IMR-90 (cell line): ENCODE data around the gene RPP30. TPM values are rescaled to one million over a fixed set of nuclear protein-coding genes. Genes with fewer than 3 reads are reported as not detected.

ENCODE experiments used
- ATAC-seq: fragments of 200-7000 bp; cut with Tn5 transposase; 2 replicates; pipeline ENCODE4 v1.9.1; 2020; ENCODE audit warnings: low read depth, mild to moderate bottlenecking, moderate library complexity
- BruUV-seq: library from RNA; stranded (reverse); fragments of 400-500 nt; replicated peaks from 2 replicates; lab custom pipeline; 2021; lab: Mats Ljungman, UMichigan
- CTCF ChIA-PET: fragments of 300-600 bp; formaldehyde crosslinking; extraction: SDS; loops from one replicate; lab custom pipeline; 2021; ENCODE audit warnings: antibody characterized with exemption; lab: Yijun Ruan, JAX
- POLR2A ChIA-PET: fragments of 300-600 bp; sonication (Branson Sonifier 250); formaldehyde crosslinking; loops from one replicate; lab custom pipeline; 2022; ENCODE audit warnings: antibody characterized with exemption; ENCODE audit not compliant: unreplicated experiment; lab: Charles Lee
- DNase-seq: peaks from one replicate; pipeline ENCODE4 v3.0.0; 2013
- H2AFZ ChIP-seq: replicated peaks from 2 replicates; pipeline ENCODE3; 2013; ENCODE audit warnings: low read length, mild to moderate bottlenecking; ENCODE audit not compliant: poor library complexity
- H2AK5ac ChIP-seq: 2 replicates; pipeline ENCODE4 v1.6.1; 2013; ENCODE audit warnings: low read depth, low read length, inconsistent platforms
- H2AK9ac ChIP-seq: replicated peaks from 2 replicates; pipeline ENCODE3; 2013; ENCODE audit warnings: mild to moderate bottlenecking, low read depth, low read length, moderate library complexity; ENCODE audit not compliant: poor library complexity
- H2BK120ac ChIP-seq: 2 replicates; pipeline ENCODE4 v1.6.1; 2013; ENCODE audit warnings: low read depth, low read length, inconsistent platforms
- H2BK15ac ChIP-seq: 3 replicates; pipeline ENCODE4 v1.6.1; 2013; ENCODE audit warnings: low read depth, low read length, inconsistent platforms
- H2BK20ac ChIP-seq: 2 replicates; pipeline ENCODE4 v1.6.1; 2013; ENCODE audit warnings: low read depth, mild to moderate bottlenecking, inconsistent platforms, low read length, moderate library complexity
- H2BK5ac ChIP-seq: 2 replicates; pipeline ENCODE4 v1.6.1; 2013; ENCODE audit warnings: mild to moderate bottlenecking, low read depth, low read length, inconsistent platforms; ENCODE audit not compliant: poor library complexity, severe bottlenecking
- H3K14ac ChIP-seq: replicated peaks from 2 replicates; pipeline ENCODE4 v1.6.1; 2013; ENCODE audit warnings: low read depth, low read length, inconsistent platforms
- H3K18ac ChIP-seq: 2 replicates; pipeline ENCODE4 v1.6.1; 2013; ENCODE audit warnings: low read depth, low read length, control low read depth
- H3K23ac ChIP-seq: 2 replicates; pipeline ENCODE4 v1.6.1; 2013; ENCODE audit warnings: low read depth, low read length, inconsistent platforms
- H3K27ac ChIP-seq: 2 replicates; pipeline ENCODE4 v1.5.1; 2013; ENCODE audit warnings: mild to moderate bottlenecking, control low read depth, low read length; ENCODE audit not compliant: insufficient read depth
- H3K27me3 ChIP-seq: 2 replicates; pipeline ENCODE4 v1.6.1; 2013; ENCODE audit warnings: low read length; ENCODE audit not compliant: control insufficient read depth, insufficient read depth
- H3K36me3 ChIP-seq: 2 replicates; pipeline ENCODE4 v1.6.1; 2013; ENCODE audit warnings: low read length, mixed read lengths; ENCODE audit not compliant: control insufficient read depth, insufficient read depth
- H3K4ac ChIP-seq: 2 replicates; pipeline ENCODE4 v1.6.1; 2013; ENCODE audit warnings: low read depth, low read length, inconsistent platforms
- H3K4me1 ChIP-seq: 2 replicates; pipeline ENCODE4 v1.6.1; 2013; ENCODE audit warnings: low read length, mixed read lengths; ENCODE audit not compliant: control insufficient read depth, insufficient read depth
- H3K4me2 ChIP-seq: 2 replicates; pipeline ENCODE4 v1.6.1; 2013; ENCODE audit warnings: low read depth, mild to moderate bottlenecking, control low read depth, low read length, moderate library complexity
- H3K4me3 ChIP-seq: 2 replicates; pipeline ENCODE4 v1.5.1; 2013; ENCODE audit warnings: low read depth, mild to moderate bottlenecking, control low read depth, low read length, moderate library complexity; ENCODE audit not compliant: insufficient read depth
- H3K56ac ChIP-seq: 2 replicates; pipeline ENCODE4 v1.6.1; 2013; ENCODE audit warnings: low read length, inconsistent platforms; ENCODE audit not compliant: insufficient read depth; ENCODE audit errors: extremely low read depth
- H3K79me1 ChIP-seq, 2 experiments: 2 replicates each; pipeline ENCODE4 v1.6.1; 2013; ENCODE audit warnings: low read length in 2 of 2, inconsistent platforms in 1 of 2, low read depth in 1 of 2
- H3K9ac ChIP-seq: 2 replicates; pipeline ENCODE4 v1.6.1; 2013; ENCODE audit warnings: low read depth, low read length, control low read depth
- H3K9me1 ChIP-seq: 2 replicates; pipeline ENCODE4 v1.6.1; 2013; ENCODE audit warnings: low read length, inconsistent platforms; ENCODE audit not compliant: insufficient read depth
- H3K9me3 ChIP-seq: 2 replicates; pipeline ENCODE4 v1.6.1; 2013; ENCODE audit warnings: low read length; ENCODE audit not compliant: control insufficient read depth, insufficient read depth
- H4K20me1 ChIP-seq: 2 replicates; pipeline ENCODE4 v1.6.1; 2013; ENCODE audit warnings: low read length, inconsistent platforms; ENCODE audit not compliant: insufficient read depth
- H4K5ac ChIP-seq: 2 replicates; pipeline ENCODE4 v1.6.1; 2013; ENCODE audit warnings: mild to moderate bottlenecking, low read depth, low read length, control low read depth
- H4K8ac ChIP-seq, 2 experiments: 2 replicates each; pipeline ENCODE4 v1.6.1; 2013; ENCODE audit warnings: low read depth in 2 of 2, low read length in 2 of 2, control low read depth in 1 of 2, inconsistent platforms in 1 of 2
- H4K91ac ChIP-seq: 2 replicates; pipeline ENCODE4 v1.6.1; 2013; ENCODE audit warnings: low read depth, low read length, inconsistent platforms; ENCODE audit not compliant: insufficient read depth
- CEBPB ChIP-seq: IDR thresholded peaks from 2 replicates; pipeline ENCODE4 v1.6.1; 2012; ENCODE audit warnings: low read depth, low read length, improper control_type of control experiment
- CHD1 ChIP-seq: IDR thresholded peaks from 2 replicates; pipeline ENCODE4 v1.6.1; 2012; ENCODE audit warnings: low read depth, low read length, improper control_type of control experiment
- MAZ ChIP-seq: IDR thresholded peaks from 2 replicates; pipeline ENCODE4 v1.6.1; 2012; ENCODE audit warnings: low read depth, mild to moderate bottlenecking, low read length, improper control_type of control experiment, moderate library complexity, borderline replicate concordance
- MXI1 ChIP-seq: IDR thresholded peaks from 2 replicates; pipeline ENCODE4 v1.6.1; 2012; ENCODE audit warnings: low read depth, mild to moderate bottlenecking, low read length, moderate library complexity, borderline replicate concordance
- NFE2L2 ChIP-seq: fragments of 150-350 bp; IDR thresholded peaks from 2 replicates; pipeline ENCODE4 v1.6.1; 2016; ENCODE audit warnings: low read depth, mild to moderate bottlenecking, low read length
- RCOR1 ChIP-seq: IDR thresholded peaks from 2 replicates; pipeline ENCODE4 v1.6.1; 2012; ENCODE audit warnings: mild to moderate bottlenecking, low read length, improper control_type of control experiment; ENCODE audit not compliant: insufficient replicate concordance
- RFX5 ChIP-seq: IDR thresholded peaks from 2 replicates; pipeline ENCODE4 v1.8.0; 2012; ENCODE audit warnings: low read depth, mild to moderate bottlenecking, low read length, moderate library complexity
- WGBS, 2 experiments: methylation state at CpG; one replicate each; pipeline versions ENCODE4 v1.1.5 to v1.1.7; 2013; ENCODE audit warnings: missing lambda C conversion rate in 2 of 2; ENCODE audit not compliant: insufficient read length in 1 of 2; ENCODE audit errors: extremely low coverage in 2 of 2; 5-methylcytosine and 5-hydroxymethylcytosine counted together
- dilution Hi-C: fragments of 300-500 bp; cut with HindIII; formaldehyde crosslinking; loops from one replicate; pipeline ENCODE4 v1.14.3; 2018; ENCODE audit warnings: low sequenced_read_pairs; ENCODE audit not compliant: unreplicated experiment
- in situ Hi-C: fragments of 300-500 bp; cut with MboI; formaldehyde crosslinking; loops from 3 replicates; pipeline ENCODE4 v1.14.3; 2019; ENCODE audit warnings: low sequenced_read_pairs, inconsistent platforms, mixed read lengths
- intact Hi-C: fragments of 100-400 bp; cut with micrococcal nuclease; formaldehyde crosslinking; loops from 2 replicates; pipeline ENCODE4 v1.10.0; 2022
- polyA plus RNA-seq, 3 experiments: library from polyadenylated mRNA; depleted of rRNA; stranded (reverse); fragments of >200 nt; gene quantifications; 2 replicates each; pipeline ENCODE4 v1.2.3, GENCODE V29; 2012; ENCODE audit warnings: low replicate concordance in 1 of 3
- total RNA-seq: library from RNA; depleted of rRNA; stranded (reverse); fragments of >200 nt; gene quantifications from 2 replicates; pipeline ENCODE4 v1.2.3, GENCODE V29; 2012
- TF ChIP-seq, protein P1 (sequence below): fragments of 150-350 bp; IDR thresholded peaks from 2 replicates; pipeline ENCODE4 v1.6.1; 2017; ENCODE audit warnings: mild to moderate bottlenecking, antibody characterized with exemption, low read length, low read depth
- TF ChIP-seq, protein P2 (sequence below): fragments of 150-350 bp; IDR thresholded peaks from 2 replicates; pipeline ENCODE4 v1.6.1; 2016; ENCODE audit warnings: low read depth, mild to moderate bottlenecking, low read length, moderate library complexity, borderline replicate concordance

RPP30 gene
- total and polyA plus RNA-seq, 2 of the 4 experiments (the other 2 are of a cell fraction): 27.6 to 45.2 TPM

DNA sequence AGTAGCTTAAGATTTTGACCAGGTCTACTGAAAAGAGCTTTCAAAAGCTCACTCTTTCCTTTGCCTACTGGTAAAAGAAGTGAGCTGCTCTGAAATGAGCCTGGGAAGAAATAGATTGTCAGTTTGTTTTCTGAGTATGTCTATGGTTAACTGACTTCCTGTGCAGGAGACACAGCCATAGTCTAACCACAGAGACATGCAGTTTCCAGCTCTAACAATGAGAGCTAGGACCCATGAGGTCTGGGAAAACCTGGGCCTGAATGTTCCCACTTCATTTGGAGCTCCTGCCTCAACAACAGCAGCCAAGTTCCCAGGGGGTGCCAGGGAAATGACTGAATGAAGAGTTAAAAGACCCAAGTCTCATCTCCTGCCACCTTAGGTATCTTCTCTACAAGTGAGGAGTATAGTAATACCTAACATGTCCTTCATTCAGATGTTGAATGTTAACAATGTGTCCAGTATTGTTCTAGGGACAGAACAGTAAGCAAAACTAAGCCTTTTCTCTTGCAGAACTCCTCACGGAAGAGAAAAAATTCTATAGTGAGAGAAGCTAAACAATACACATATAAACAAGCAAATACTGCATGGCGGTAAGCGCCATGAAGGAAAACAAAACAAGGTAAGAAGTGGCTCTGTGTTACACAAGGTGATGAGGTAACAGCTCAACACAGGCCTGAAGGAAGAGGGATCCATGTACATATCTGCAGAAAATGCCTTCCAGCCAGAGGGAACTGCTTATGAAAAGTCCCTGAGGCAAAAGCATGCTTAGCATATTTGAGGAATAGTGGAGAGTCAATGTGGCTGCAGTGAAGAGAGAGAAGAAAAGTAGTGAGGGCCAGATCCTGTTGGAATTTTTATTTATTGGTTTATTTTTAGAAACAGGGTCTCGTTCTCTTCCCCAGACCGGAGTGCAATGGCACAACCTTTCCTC is 75.5 kb downstream of the RPP30 start:
- WGBS, 2 experiments: no CpG with 5 or more reads among the region's 5 CpGs
- intact Hi-C loops: no loop called here
- H4K8ac ChIP-seq: peak overlapping the region; percentile 34 to 35; a peak in 3 of 4 replicates

More for the DNA sequence above, 75.5 kb downstream of the RPP30 start:
- Histone ChIP-seq H3K4ac (peak overlapping the region; percentile 12), H3K18ac (peak overlapping the region; percentile 55; the same call in 1 of the 2 replicates), H2AK5ac (no peak overlapping the region; the same call in 1 of the 2 replicates), H3K4me1 (peaks cover 6% of the 10 kb centered on the region), H3K14ac (no peak overlapping the region; the same call in 1 of the 2 replicates), H4K91ac (peak overlapping the region; percentile 55), H3K23ac (peak overlapping the region; percentile 11), H4K20me1 (no peaks in the 10 kb centered on the region), H2BK120ac (peak overlapping the region; percentile 39), H3K56ac (0 out of 2 replicates have a peak overlapping the region, but pooled peaks have one; percentile 9), H3K27ac (no peak overlapping the region), H3K4me2 (no peak overlapping the region), H3K79me1 (no peaks in the 10 kb centered on the region), H3K9me1 (peaks cover 7% of the 10 kb centered on the region; the same call in 1 of the 2 replicates), H3K9ac (no peak overlapping the region), H2BK15ac (peak overlapping the region; percentile 73; the same call in 1 of the 3 replicates), H3K4me3 (no peak overlapping the region), H3K36me3 (no peaks in the 10 kb centered on the region), H2AFZ (peak overlapping the region; percentile 72), H2AK9ac (no peak overlapping the region), H3K9me3 (no peaks in the 10 kb centered on the region), H3K27me3 (no peaks in the 10 kb centered on the region), H2BK20ac (peak overlapping the region; percentile 45), H2BK5ac (peak overlapping the region; percentile 28), H4K5ac (peak overlapping the region; percentile 35; the same call in 1 of the 2 replicates)
- ChIA-PET POLR2A (interaction anchor here (0.6 kb wide), 1 partner anchor 17 kb away, joined by 3 read pairs; no protein-coding TSS in a partner anchor), CTCF (interaction anchor here (0.5 to 1.2 kb wide), 4 partner anchors 9 to 55 kb away, joined by 3 read pairs; no protein-coding TSS in a partner anchor)
- TF ChIP-seq CHD1 (no peak), MXI1 (no peak), RFX5 (no peak), CEBPB (no peak), MAZ (no peak), NFE2L2 (no peak), RCOR1 (no peak)
- TF ChIP-seq, protein P1, sequence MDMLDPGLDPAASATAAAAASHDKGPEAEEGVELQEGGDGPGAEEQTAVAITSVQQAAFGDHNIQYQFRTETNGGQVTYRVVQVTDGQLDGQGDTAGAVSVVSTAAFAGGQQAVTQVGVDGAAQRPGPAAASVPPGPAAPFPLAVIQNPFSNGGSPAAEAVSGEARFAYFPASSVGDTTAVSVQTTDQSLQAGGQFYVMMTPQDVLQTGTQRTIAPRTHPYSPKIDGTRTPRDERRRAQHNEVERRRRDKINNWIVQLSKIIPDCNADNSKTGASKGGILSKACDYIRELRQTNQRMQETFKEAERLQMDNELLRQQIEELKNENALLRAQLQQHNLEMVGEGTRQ: no peak
- TF ChIP-seq, protein P2, sequence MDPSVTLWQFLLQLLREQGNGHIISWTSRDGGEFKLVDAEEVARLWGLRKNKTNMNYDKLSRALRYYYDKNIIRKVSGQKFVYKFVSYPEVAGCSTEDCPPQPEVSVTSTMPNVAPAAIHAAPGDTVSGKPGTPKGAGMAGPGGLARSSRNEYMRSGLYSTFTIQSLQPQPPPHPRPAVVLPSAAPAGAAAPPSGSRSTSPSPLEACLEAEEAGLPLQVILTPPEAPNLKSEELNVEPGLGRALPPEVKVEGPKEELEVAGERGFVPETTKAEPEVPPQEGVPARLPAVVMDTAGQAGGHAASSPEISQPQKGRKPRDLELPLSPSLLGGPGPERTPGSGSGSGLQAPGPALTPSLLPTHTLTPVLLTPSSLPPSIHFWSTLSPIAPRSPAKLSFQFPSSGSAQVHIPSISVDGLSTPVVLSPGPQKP: no peak
- ATAC-seq: peak; percentile 86
- BruUV-seq: no TSS peak
- DNase-seq: peak; percentile 46
- in situ Hi-C loops: no loop called here
- dilution Hi-C loops: no loop called here
